GM18499 (cell line): ENCODE data around the gene TPST1.
A peak's percentile ranks its signal among the peaks of the same experiment; 100 is the strongest.
"Not testable (repeated sequence)": the region's sequence is repeated elsewhere in the genome, so short reads cannot be mapped to it uniquely, and the experiment has no call there.

Source experiments
- ATAC-seq: cut with Tn5 transposase; IDR thresholded peaks from one replicate; pipeline ENCODE4 v1.9.1; 2021; ENCODE audit warnings: moderate number of reproducible peaks; ENCODE audit not compliant: insufficient read depth, unreplicated experiment

Gene TPST1

GRCh38 chr7:66204822-66205740, at the start of gene TPST1:
Gene TPST1 (plus strand): TSS chr7:66205334. CDS start chr7:66240426, 35,092 bp downstream.
- peak; percentile 94 for ATAC-seq

GRCh38 chr7:66156035-66156434, 49.1 kb upstream of the TPST1 start:
- not testable (repeated sequence) for ATAC-seq

GRCh38 chr7:66157060-66157459, 48.1 kb upstream of the TPST1 start:
- ATAC-seq = no peak

GRCh38 chr7:66162622-66163021, 42.5 kb upstream of the TPST1 start:
- ATAC-seq = no peak

- ATAC-seq = no peak
These were observed 41.9 kb upstream of the TPST1 start for GRCh38 chr7:66163186-66163610.

GRCh38 chr7:66164356-66164755, 40.8 kb upstream of the TPST1 start:
- no peak for ATAC-seq

- no peak for ATAC-seq
These were observed 37.3 kb upstream of the TPST1 start for GRCh38 chr7:66167773-66168387.

- ATAC-seq = no peak
These were observed 35.5 kb upstream of the TPST1 start for GRCh38 chr7:66169616-66170015.

GRCh38 chr7:66170309-66171231, 34.6 kb upstream of the TPST1 start:
- ATAC-seq = no peak

- ATAC-seq = not testable (repeated sequence)
These were observed 32.4 kb upstream of the TPST1 start for GRCh38 chr7:66172536-66173401.

GRCh38 chr7:66173856-66174255, 31.3 kb upstream of the TPST1 start:
- ATAC-seq = no peak

- ATAC-seq = not testable (repeated sequence)
These were observed 30.1 kb upstream of the TPST1 start for GRCh38 chr7:66175006-66175405.

- no peak for ATAC-seq
These were observed 28.2 kb upstream of the TPST1 start for GRCh38 chr7:66176914-66177313.

- no peak for ATAC-seq
These were observed 26.9 kb upstream of the TPST1 start for GRCh38 chr7:66178258-66178657.

GRCh38 chr7:66181329-66181728, 23.8 kb upstream of the TPST1 start:
- no peak for ATAC-seq

GRCh38 chr7:66181845-66182244, 23.3 kb upstream of the TPST1 start:
- ATAC-seq = no peak

GRCh38 chr7:66182920-66183319, 22.2 kb upstream of the TPST1 start:
- no peak for ATAC-seq

GRCh38 chr7:66183700-66184099, 21.4 kb upstream of the TPST1 start:
- no peak for ATAC-seq

GRCh38 chr7:66185680-66186187, 19.4 kb upstream of the TPST1 start:
- ATAC-seq = no peak
